OCI-LY3 (cell line): ENCODE data around the gene KCNA10.

Experiments used
- H2AFZ ChIP-seq: fragments of 200-600, 300-600 bp; shearing (Covaris generic); 2 replicates; pipeline ENCODE4 v1.6.0; 2014; ENCODE audit warnings: antibody characterized with exemption, low read depth, low read length
- H3K27ac ChIP-seq: fragments of 200-600, 300-600 bp; sonication (generic); 2 replicates; pipeline ENCODE4 v1.5.1; 2014; ENCODE audit warnings: mild to moderate bottlenecking, low read length, moderate library complexity, mixed read lengths
- H3K27me3 ChIP-seq: fragments of 200-600, 300-600 bp; sonication (generic); 2 replicates; pipeline ENCODE4 v1.6.1; 2014; ENCODE audit warnings: low read depth, low read length, mixed read lengths
- H3K36me3 ChIP-seq: fragments of 200-600, 300-600 bp; sonication (generic); replicated peaks from 2 replicates; pipeline ENCODE3; 2014; ENCODE audit warnings: low read depth, low read length, mixed read lengths
- H3K4me1 ChIP-seq: fragments of 300-600, 200-600 bp; sonication (generic); 2 replicates; pipeline ENCODE4 v1.6.1; 2014; ENCODE audit warnings: low read length, mixed read lengths
- H3K4me2 ChIP-seq: fragments of 200-600, 300-600 bp; sonication (generic); 2 replicates; pipeline ENCODE4 v1.6.1; 2014; ENCODE audit warnings: low read length, mixed read lengths
- H3K4me3 ChIP-seq: fragments of 300-600, 200-600 bp; sonication (generic); 2 replicates; pipeline ENCODE4 v1.5.1; 2014; ENCODE audit warnings: antibody characterized with exemption, mild to moderate bottlenecking, low read length, moderate library complexity
- H3K79me2 ChIP-seq: fragments of 300-600, 200-600 bp; shearing (Covaris generic); 2 replicates; pipeline ENCODE4 v1.6.1; 2014; ENCODE audit warnings: mild to moderate bottlenecking, low read length, mixed read lengths
- H3K9ac ChIP-seq: fragments of 300-600, 200-600 bp; shearing (Covaris generic); 2 replicates; pipeline ENCODE4 v1.6.0; 2014; ENCODE audit warnings: mild to moderate bottlenecking, low read length, moderate library complexity
- H3K9me3 ChIP-seq: fragments of 200-600, 300-600 bp; shearing (Covaris generic); 2 replicates; pipeline ENCODE4 v1.6.1; 2014; ENCODE audit warnings: low read length, mixed read lengths; ENCODE audit not compliant: insufficient read depth
- H4K20me1 ChIP-seq: fragments of 200-600, 300-600 bp; sonication (generic); 2 replicates; pipeline ENCODE4 v1.6.1; 2016; ENCODE audit warnings: low read length, mixed read lengths; ENCODE audit not compliant: insufficient read depth
- CTCF ChIP-seq: fragments of 200-600, 300-600 bp; sonication (generic); IDR thresholded peaks from 2 replicates; pipeline ENCODE4 v1.5.1; 2014; ENCODE audit warnings: antibody characterized with exemption, low read length, low read depth
- EZH2phosphoT487 ChIP-seq: fragments of 200-600 bp; shearing (Covaris generic); IDR thresholded peaks from 2 replicates; pipeline ENCODE4 v1.6.1; 2018; ENCODE audit warnings: antibody characterized with exemption, mixed run types, low read depth

Gene KCNA10

DNA sequence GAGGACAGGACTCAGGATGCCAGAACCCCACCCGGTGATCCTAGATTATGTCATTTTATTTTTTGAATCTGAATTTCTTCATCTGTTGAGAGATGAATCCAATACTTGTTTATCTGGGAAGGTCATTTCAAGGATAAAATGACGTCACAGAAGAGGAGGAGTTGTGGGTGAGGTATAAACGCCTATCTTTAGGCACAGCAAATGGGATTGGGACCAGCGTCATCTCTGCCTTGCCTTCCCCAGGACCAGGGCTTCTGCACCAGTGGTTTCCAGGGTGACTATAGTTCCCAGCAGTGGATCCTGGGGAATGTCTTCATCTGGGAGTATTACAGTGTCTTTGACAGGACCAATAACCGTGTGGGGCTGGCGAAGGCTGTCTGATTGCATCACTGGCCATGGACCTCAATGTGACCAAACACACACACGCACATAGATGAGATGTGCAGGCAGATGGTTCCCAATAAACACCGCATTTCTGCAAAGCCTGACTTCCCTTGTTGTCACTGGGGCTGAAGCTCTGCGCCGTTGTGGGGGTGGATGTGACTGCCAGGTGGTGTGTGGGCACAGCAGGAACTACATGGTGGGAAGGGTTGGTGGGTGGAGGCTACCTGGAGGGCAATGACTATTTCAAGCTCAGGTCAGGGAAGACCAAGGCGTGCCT lies 28.1 kb downstream of the KCNA10 start:
- H3K79me2 ChIP-seq: no peaks in the 10 kb centered on the region
- H3K4me1 ChIP-seq: no peaks in the 10 kb centered on the region
- TF ChIP-seq CTCF: no peak
- TF ChIP-seq EZH2phosphoT487: no peak
- H3K4me3 ChIP-seq: no peak overlapping the region
- no peaks in the 10 kb centered on the region for H4K20me1 ChIP-seq
- H3K36me3 ChIP-seq: no peaks in the 10 kb centered on the region
- no peak overlapping the region for H3K27ac ChIP-seq
- no peaks in the 10 kb centered on the region for H3K27me3 ChIP-seq
- no peaks in the 10 kb centered on the region for H3K9me3 ChIP-seq
- no peak overlapping the region for H3K4me2 ChIP-seq
- no peak overlapping the region for H2AFZ ChIP-seq
- H3K9ac ChIP-seq: no peak overlapping the region

GRCh38 chr1:110489973-110490542 lies 28.9 kb downstream of the KCNA10 start:
- Histone ChIP-seq H3K9me3 (no peaks in the 10 kb centered on the region), H3K79me2 (no peaks in the 10 kb centered on the region), H3K36me3 (no peaks in the 10 kb centered on the region), H3K27me3 (no peaks in the 10 kb centered on the region), H4K20me1 (no peaks in the 10 kb centered on the region), H3K9ac (no peak overlapping the region), H3K27ac (no peak overlapping the region), H3K4me3 (no peak overlapping the region), H3K4me2 (no peak overlapping the region), H2AFZ (no peak overlapping the region), H3K4me1 (no peaks in the 10 kb centered on the region)
- TF ChIP-seq EZH2phosphoT487 (no peak), CTCF (no peak)

DNA sequence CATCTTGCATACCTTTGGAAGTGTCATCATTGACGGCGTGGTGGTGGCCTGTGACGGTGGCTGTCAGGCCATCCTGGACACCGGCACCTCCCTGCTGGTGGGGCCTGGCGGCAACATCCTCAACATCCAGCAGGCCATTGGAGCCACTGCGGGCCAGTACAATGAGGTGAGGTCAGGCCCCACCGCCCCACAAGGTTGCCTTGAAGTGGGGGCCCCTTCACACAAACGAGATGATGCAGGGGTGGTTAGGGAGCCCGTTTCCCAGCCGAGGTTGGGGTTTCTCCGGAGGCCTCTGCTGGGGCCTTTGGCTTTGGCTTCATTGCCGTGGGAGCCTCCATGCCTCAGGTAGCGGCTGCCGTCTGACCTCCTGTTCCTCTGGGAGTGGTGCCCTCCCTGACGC lies 29.6 kb downstream of the KCNA10 start:
- Histone ChIP-seq H3K4me3 (no peak overlapping the region), H2AFZ (no peak overlapping the region), H3K27me3 (no peaks in the 10 kb centered on the region), H3K9ac (no peak overlapping the region), H3K36me3 (no peaks in the 10 kb centered on the region), H3K4me2 (no peak overlapping the region), H3K79me2 (no peaks in the 10 kb centered on the region), H4K20me1 (no peaks in the 10 kb centered on the region), H3K9me3 (no peaks in the 10 kb centered on the region), H3K4me1 (no peaks in the 10 kb centered on the region), H3K27ac (no peak overlapping the region)
- no peak for TF ChIP-seq EZH2phosphoT487
- TF ChIP-seq CTCF: no peak

DNA sequence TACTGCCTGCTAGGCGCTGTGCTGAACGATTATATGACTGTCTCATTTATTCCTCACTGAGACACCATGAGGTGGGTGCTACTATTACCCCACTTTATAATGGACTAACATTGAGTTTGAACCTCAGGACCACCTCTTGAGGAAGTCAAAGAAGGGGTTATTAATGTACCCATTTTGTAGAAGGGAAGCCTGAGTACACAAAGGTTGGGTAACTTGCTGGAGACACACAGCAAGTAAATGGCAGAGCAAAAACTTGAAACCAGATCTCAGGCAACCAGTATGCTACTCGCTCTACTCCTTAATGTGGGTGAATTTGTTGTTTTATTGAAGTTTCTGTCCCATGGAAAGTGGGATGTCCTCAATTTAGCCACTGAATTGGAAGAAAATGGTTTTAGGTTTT lies 30.1 kb downstream of the KCNA10 start:
- H2AFZ ChIP-seq: no peak overlapping the region
- no peaks in the 10 kb centered on the region for H3K9me3 ChIP-seq
- no peaks in the 10 kb centered on the region for H3K4me1 ChIP-seq
- no peaks in the 10 kb centered on the region for H3K79me2 ChIP-seq
- no peak overlapping the region for H3K27ac ChIP-seq
- H3K4me2 ChIP-seq: no peak overlapping the region
- no peaks in the 10 kb centered on the region for H4K20me1 ChIP-seq
- H3K36me3 ChIP-seq: no peaks in the 10 kb centered on the region
- H3K4me3 ChIP-seq: no peak overlapping the region
- no peaks in the 10 kb centered on the region for H3K27me3 ChIP-seq
- TF ChIP-seq EZH2phosphoT487 (no peak), CTCF (no peak)
- no peak overlapping the region for H3K9ac ChIP-seq
